SU-DHL-6 (cell line): ENCODE results near the gene C17orf58.

Source experiments
- H2AFZ ChIP-seq: fragments of 200-600 bp; sonication (generic); 2 replicates; pipeline ENCODE4 v1.6.1; 2014; ENCODE audit warnings: low read depth, mild to moderate bottlenecking, moderate library complexity, mixed read lengths, antibody characterized with exemption, low read length; ENCODE audit not compliant: severe bottlenecking
- H3F3A ChIP-seq: fragments of 200-600 bp; shearing (Covaris generic); 2 replicates; pipeline ENCODE4 v1.6.0; 2016; ENCODE audit warnings: antibody characterized with exemption, mild to moderate bottlenecking; ENCODE audit not compliant: insufficient read depth
- H3K27ac ChIP-seq: fragments of 200-600 bp; sonication (generic); 2 replicates; pipeline ENCODE4 v1.5.1; 2016; ENCODE audit warnings: low read depth, mild to moderate bottlenecking, low read length, moderate library complexity, mixed read lengths
- H3K27me3 ChIP-seq: fragments of 200-600 bp; sonication (generic), shearing (Covaris generic); 2 replicates; pipeline ENCODE4 v1.6.0; 2014; ENCODE audit warnings: mild to moderate bottlenecking, low read length
- H3K36me3 ChIP-seq: fragments of 200-600 bp; sonication (generic); 2 replicates; pipeline ENCODE4 v1.6.1; 2014; ENCODE audit warnings: mild to moderate bottlenecking, low read length, mixed read lengths
- H3K4me2 ChIP-seq: fragments of 300-600, 200-600 bp; shearing (Covaris generic), sonication (generic); 2 replicates; pipeline ENCODE4 v1.6.0; 2014; ENCODE audit warnings: low read length, low read depth, mild to moderate bottlenecking; ENCODE audit not compliant: poor library complexity, severe bottlenecking
- H3K4me3 ChIP-seq: fragments of 200-600 bp; sonication (generic); 2 replicates; pipeline ENCODE4 v1.5.1; 2014; ENCODE audit warnings: antibody characterized with exemption, low read length, mild to moderate bottlenecking, mixed read lengths; ENCODE audit not compliant: insufficient read depth, poor library complexity, severe bottlenecking
- H3K79me2 ChIP-seq: fragments of 200-600 bp; sonication (generic); 2 replicates; pipeline ENCODE4 v1.6.1; 2014; ENCODE audit warnings: mild to moderate bottlenecking, low read length, moderate library complexity; ENCODE audit not compliant: insufficient read depth
- H3K9ac ChIP-seq: fragments of 200-600 bp; sonication (generic); 2 replicates; pipeline ENCODE4 v1.7.0; 2014; ENCODE audit warnings: mild to moderate bottlenecking, low read length
- H3K9me2 ChIP-seq: fragments of 200-600 bp; sonication (generic); replicated peaks from 2 replicates; pipeline ENCODE4 v1.6.1; 2014; ENCODE audit warnings: low read length; ENCODE audit not compliant: insufficient read depth
- H3K9me3 ChIP-seq: fragments of 200-600 bp; sonication (generic); 2 replicates; pipeline ENCODE4 v1.6.1; 2014; ENCODE audit warnings: low read length, mixed read lengths; ENCODE audit not compliant: insufficient read depth
- H4K20me1 ChIP-seq: fragments of 200-600 bp; sonication (generic); 2 replicates; pipeline ENCODE4 v1.6.1; 2014; ENCODE audit warnings: low read depth, mild to moderate bottlenecking, antibody characterized with exemption, low read length, moderate library complexity, mixed read lengths
- EZH2phosphoT487 ChIP-seq: fragments of 200-600 bp; sonication (generic), shearing (Covaris generic); conservative IDR thresholded peaks from 2 replicates; pipeline ENCODE4 v1.6.1; 2018; ENCODE audit warnings: mild to moderate bottlenecking, antibody characterized with exemption, low read length, moderate library complexity, mixed read lengths
- TF ChIP-seq, protein P1 (sequence below): fragments of 200-600 bp; sonication (generic); IDR thresholded peaks from one replicate; pipeline ENCODE4 v1.5.1; 2017; ENCODE audit warnings: antibody characterized with exemption, mild to moderate bottlenecking, low read length, moderate library complexity; ENCODE audit not compliant: insufficient read depth, poor library complexity, severe bottlenecking

C17orf58 gene

DNA sequence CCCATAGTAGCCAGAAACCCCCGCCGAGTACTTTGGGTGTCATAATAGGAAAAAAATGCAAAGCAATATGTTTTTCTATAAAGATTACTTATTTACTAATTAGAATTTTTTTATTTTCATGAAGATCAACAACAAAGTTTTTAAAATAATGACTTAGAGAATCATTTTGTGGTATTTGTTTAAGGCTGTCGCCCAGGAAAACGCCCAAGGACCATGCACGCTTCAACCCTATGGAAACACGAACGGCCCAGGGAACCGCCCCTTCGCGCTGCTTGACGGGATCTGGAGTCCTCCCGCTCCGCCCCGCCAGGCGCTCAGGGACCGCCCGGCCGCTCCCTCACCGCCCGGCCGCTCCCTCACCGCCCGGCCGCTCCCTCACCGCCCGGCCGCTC lies 38.9 kb upstream of the C17orf58 start:
- Histone ChIP-seq H3K9me3 (no peaks in the 10 kb centered on the region), H2AFZ (peak overlapping the region; percentile 57), H3K79me2 (peaks cover 38% of the 10 kb centered on the region), H3K4me3 (peak overlapping the region; percentile 52), H3K9me2 (no peaks in the 10 kb centered on the region), H3K27ac (no peak overlapping the region; the same call in 1 of the 2 replicates), H3F3A (peaks cover 13% of the 10 kb centered on the region), H4K20me1 (peaks cover 11% of the 10 kb centered on the region; the same call in 1 of the 2 replicates), H3K27me3 (no peaks in the 10 kb centered on the region), H3K4me2 (peak overlapping the region; percentile 100), H3K36me3 (peaks cover 30% of the 10 kb centered on the region), H3K9ac (peak overlapping the region; percentile 33)
- no peak for TF ChIP-seq EZH2phosphoT487
- TF ChIP-seq, protein P1, sequence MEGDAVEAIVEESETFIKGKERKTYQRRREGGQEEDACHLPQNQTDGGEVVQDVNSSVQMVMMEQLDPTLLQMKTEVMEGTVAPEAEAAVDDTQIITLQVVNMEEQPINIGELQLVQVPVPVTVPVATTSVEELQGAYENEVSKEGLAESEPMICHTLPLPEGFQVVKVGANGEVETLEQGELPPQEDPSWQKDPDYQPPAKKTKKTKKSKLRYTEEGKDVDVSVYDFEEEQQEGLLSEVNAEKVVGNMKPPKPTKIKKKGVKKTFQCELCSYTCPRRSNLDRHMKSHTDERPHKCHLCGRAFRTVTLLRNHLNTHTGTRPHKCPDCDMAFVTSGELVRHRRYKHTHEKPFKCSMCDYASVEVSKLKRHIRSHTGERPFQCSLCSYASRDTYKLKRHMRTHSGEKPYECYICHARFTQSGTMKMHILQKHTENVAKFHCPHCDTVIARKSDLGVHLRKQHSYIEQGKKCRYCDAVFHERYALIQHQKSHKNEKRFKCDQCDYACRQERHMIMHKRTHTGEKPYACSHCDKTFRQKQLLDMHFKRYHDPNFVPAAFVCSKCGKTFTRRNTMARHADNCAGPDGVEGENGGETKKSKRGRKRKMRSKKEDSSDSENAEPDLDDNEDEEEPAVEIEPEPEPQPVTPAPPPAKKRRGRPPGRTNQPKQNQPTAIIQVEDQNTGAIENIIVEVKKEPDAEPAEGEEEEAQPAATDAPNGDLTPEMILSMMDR = no peak

DNA sequence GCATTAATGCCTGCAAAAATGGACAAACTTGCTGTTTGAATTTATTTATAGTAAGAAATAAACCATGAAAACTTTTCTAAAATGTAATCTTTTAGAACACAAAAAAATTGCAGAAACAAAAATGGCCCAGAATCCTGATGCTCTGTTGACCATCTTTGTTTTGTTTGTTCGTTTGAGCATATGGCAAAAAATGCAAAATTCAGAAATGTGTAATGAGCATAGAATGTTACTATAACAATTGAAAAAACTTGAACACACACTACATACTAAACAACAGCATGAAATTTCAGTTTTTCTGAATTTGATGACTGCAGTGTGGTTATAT lies 38.1 kb upstream of the C17orf58 start:
- Histone ChIP-seq H3K79me2 (peaks cover 38% of the 10 kb centered on the region), H3K9me2 (no peaks in the 10 kb centered on the region), H2AFZ (peak overlapping the region; percentile 57), H3K9me3 (no peaks in the 10 kb centered on the region), H3K4me3 (no peak overlapping the region), H3K36me3 (peaks cover 27% of the 10 kb centered on the region), H3K27me3 (no peaks in the 10 kb centered on the region), H3K4me2 (peak overlapping the region; percentile 100), H4K20me1 (peaks cover 11% of the 10 kb centered on the region; the same call in 1 of the 2 replicates), H3K9ac (peak overlapping the region; percentile 33; the same call in 1 of the 2 replicates), H3K27ac (no peak overlapping the region), H3F3A (peaks cover 13% of the 10 kb centered on the region)
- TF ChIP-seq, protein P1 = no peak
- no peak for TF ChIP-seq EZH2phosphoT487

DNA sequence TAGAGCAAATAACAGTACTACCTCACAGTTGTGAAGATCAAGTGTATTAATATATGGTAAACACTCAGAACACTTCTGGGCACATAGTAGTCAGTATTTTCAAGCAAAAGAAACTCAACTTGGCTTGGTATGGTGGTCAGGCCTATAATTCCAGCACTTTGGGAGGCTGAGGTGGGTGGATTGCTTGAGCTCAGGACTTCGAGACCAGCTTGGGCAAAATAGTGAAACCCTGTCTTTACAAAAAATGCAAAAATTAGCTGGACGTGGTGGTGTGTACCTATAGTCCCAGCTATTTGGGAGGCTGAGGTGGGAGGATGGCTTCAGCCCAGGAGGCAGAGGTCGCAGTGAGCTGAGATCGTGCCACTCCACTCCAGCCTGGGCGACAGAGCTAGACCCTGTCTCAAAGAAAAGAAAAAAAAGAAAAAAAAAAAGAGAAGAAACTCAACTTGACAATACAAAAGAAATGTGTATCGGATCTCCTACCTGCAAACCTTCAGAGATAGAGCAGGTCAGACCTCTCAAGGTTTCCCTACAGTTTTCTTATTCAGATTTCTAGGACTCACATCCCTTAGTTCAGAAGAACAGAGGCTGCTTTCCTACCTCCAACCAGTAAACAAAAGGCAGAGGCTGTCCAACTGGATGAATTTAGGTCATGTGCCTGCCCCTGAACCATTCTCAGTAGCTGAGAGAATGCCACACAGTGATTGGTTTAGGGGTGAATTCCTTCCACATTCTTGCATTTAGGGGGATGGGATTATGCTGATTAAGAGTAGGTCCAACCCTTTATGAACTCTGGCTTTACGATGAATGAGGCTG lies 37.6 kb upstream of the C17orf58 start:
- H3K27ac ChIP-seq = no peak overlapping the region

More for the DNA sequence above, 37.6 kb upstream of the C17orf58 start:
- Histone ChIP-seq H3K4me2 (no peak overlapping the region), H3K4me3 (no peak overlapping the region), H3K79me2 (peaks cover 34% of the 10 kb centered on the region), H2AFZ (peak overlapping the region; percentile 27), H4K20me1 (peaks cover 11% of the 10 kb centered on the region; the same call in 1 of the 2 replicates), H3K27me3 (no peaks in the 10 kb centered on the region), H3F3A (peaks cover 12% of the 10 kb centered on the region), H3K9me3 (no peaks in the 10 kb centered on the region), H3K9ac (no peak overlapping the region), H3K36me3 (peaks cover 22% of the 10 kb centered on the region), H3K9me2 (no peaks in the 10 kb centered on the region)
- TF ChIP-seq, protein P1 = no peak
- TF ChIP-seq EZH2phosphoT487 = no peak
